SK-N-SH treated with all-trans-retinoic acid at 6 μM for 48 hours (cell line): ENCODE data around the gene RAE1.

Experiments used
- ATAC-seq: fragments of 200-7000 bp; cut with Tn5 transposase; 3 replicates; pipeline ENCODE4 v1.9.1; 2020; ENCODE audit warnings: mild to moderate bottlenecking, moderate library complexity
- ESRRG ChIP-seq: fragments of 250-450 bp; sonication (Bioruptor Pico); IDR thresholded peaks from 2 replicates; pipeline ENCODE4 v1.6.1; 2021; ENCODE audit warnings: mild to moderate bottlenecking
- PPARA ChIP-seq: fragments of 250-450 bp; sonication (Bioruptor Pico); IDR thresholded peaks from 2 replicates; pipeline ENCODE4 v1.5.0; 2020; ENCODE audit warnings: mild to moderate bottlenecking, borderline replicate concordance
- ZNF565 ChIP-seq: fragments of 450-650 bp; formaldehyde crosslinking; conservative IDR thresholded peaks from 2 replicates; pipeline ENCODE4 v1.5.0; 2020; ENCODE audit warnings: low read depth, mild to moderate bottlenecking, moderate library complexity
- TF ChIP-seq, protein P1 (sequence below): fragments of 250-450 bp; sonication (Bioruptor Pico); IDR thresholded peaks from 2 replicates; pipeline ENCODE4 v1.5.1; 2021; ENCODE audit warnings: mild to moderate bottlenecking, moderate library complexity

The RAE1 gene

GRCh38 chr20:57426831-57427230 is 75.8 kb downstream of the RAE1 start (continued):
- TF ChIP-seq, protein P1, sequence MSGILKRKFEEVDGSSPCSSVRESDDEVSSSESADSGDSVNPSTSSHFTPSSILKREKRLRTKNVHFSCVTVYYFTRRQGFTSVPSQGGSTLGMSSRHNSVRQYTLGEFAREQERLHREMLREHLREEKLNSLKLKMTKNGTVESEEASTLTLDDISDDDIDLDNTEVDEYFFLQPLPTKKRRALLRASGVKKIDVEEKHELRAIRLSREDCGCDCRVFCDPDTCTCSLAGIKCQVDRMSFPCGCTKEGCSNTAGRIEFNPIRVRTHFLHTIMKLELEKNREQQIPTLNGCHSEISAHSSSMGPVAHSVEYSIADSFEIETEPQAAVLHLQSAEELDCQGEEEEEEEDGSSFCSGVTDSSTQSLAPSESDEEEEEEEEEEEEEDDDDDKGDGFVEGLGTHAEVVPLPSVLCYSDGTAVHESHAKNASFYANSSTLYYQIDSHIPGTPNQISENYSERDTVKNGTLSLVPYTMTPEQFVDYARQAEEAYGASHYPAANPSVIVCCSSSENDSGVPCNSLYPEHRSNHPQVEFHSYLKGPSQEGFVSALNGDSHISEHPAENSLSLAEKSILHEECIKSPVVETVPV (CRISPR knock-in tag) = no peak
- no peak for TF ChIP-seq ESRRG (CRISPR knock-in tag)
- TF ChIP-seq PPARA (CRISPR knock-in tag) = no peak
- TF ChIP-seq, all 23 proteins: peak for 0

DNA sequence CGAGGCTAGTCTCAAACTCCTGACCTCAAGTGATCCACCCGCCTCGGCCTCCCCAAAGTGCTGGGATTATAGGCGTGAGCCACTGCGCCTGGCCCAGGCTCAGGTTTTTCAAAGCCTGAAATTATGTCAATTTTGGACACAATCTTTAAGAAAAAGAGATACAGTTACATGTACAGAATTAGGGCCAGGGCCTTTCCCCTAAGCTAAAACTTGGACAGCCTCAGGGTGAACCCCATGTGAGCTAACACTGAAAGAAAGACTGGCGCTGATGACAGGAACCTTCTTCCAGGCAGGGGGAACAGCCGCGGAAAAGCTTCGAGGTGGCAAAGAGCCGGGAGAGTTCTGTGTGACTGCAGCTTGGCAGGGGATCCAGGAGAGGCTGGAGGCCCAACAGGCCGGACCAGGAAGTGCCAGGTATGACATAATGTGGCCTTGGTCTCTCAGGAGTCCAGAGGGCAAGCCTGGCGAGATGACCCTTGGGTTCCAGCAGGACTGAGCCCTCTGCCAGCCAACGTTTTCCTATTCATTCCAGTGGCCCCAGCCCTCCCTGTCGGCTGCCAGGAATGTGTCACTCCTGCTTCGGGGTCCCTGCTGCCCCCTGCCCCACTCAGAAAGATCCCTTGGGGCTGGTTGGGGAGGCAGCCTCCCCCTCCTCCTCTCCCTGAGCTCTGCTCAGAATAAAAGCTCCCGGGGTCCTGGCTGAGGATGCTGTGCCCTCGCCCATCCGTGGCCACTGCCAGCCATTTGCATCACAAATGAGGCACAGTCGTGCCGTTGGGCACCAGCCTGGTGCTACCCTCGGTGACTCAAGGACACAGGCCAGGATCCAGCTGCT is 77.5 kb downstream of the RAE1 start:
- no peak for ATAC-seq
- TF ChIP-seq ZNF565 (CRISPR knock-in tag) = no peak
